Mesodermal cell (in vitro differentiated cells): ENCODE data around the gene SAMD3.
"Not testable (repeated sequence)": the region's sequence is repeated elsewhere in the genome, so short reads cannot be mapped to it uniquely, and the experiment has no call there.

ENCODE experiments used
- H3K27ac ChIP-seq: 2 replicates; pipeline ENCODE4 v1.7.0; 2013; ENCODE audit warnings: mild to moderate bottlenecking, low read depth, low read length, moderate library complexity; ENCODE audit not compliant: severe bottlenecking
- H3K36me3 ChIP-seq: 2 replicates; pipeline ENCODE4 v1.7.1; 2013; ENCODE audit warnings: mild to moderate bottlenecking, low read length, moderate library complexity; ENCODE audit not compliant: control insufficient read depth, insufficient read depth
- H3K4me1 ChIP-seq: one replicate; pipeline ENCODE4 v1.7.1; 2013; ENCODE audit warnings: mild to moderate bottlenecking, low read length; ENCODE audit not compliant: insufficient read depth, control insufficient read depth, poor library complexity, severe bottlenecking
- H3K4me3 ChIP-seq: 2 replicates; pipeline ENCODE4 v1.7.0; 2013; ENCODE audit warnings: low read length, control low read depth, mild to moderate bottlenecking; ENCODE audit not compliant: insufficient read depth, poor library complexity, severe bottlenecking; ENCODE audit errors: extremely low read depth
- H3K9me3 ChIP-seq: 2 replicates; pipeline ENCODE4 v1.7.1; 2013; ENCODE audit warnings: mild to moderate bottlenecking, low read length, moderate library complexity; ENCODE audit not compliant: control insufficient read depth
- WGBS, 2 experiments: methylation state at CpG; one replicate each; pipeline ENCODE4 v1.1.5; 2013; ENCODE audit warnings: missing lambda C conversion rate in 2 of 2; ENCODE audit not compliant: insufficient coverage in 2 of 2; 5-methylcytosine and 5-hydroxymethylcytosine counted together

SAMD3 gene

GRCh38 chr6:130156908-130157307, 65.8 kb downstream of the SAMD3 start:
- no peak overlapping the region for H3K4me3 ChIP-seq
- H3K4me1 ChIP-seq: no peaks in the 10 kb centered on the region
- no peaks in the 10 kb centered on the region for H3K36me3 ChIP-seq
- no peak overlapping the region for H3K27ac ChIP-seq
- WGBS, 2 experiments: no CpG with 5 or more reads among the region's 5 CpGs
- no peaks in the 10 kb centered on the region for H3K9me3 ChIP-seq

- Histone ChIP-seq H3K36me3 (no peaks in the 10 kb centered on the region), H3K27ac (no peak overlapping the region), H3K4me3 (no peak overlapping the region), H3K9me3 (no peaks in the 10 kb centered on the region), H3K4me1 (no peaks in the 10 kb centered on the region)
- WGBS, 2 experiments: 77 to 83% methylated on average over 3 to 5 of the region's 6 CpGs
Measured at GRCh38 chr6:130152908-130153510, 69.7 kb downstream of the SAMD3 start.

GRCh38 chr6:130150906-130151305, 71.8 kb downstream of the SAMD3 start:
- 80 to 85% methylated on average over 8 of the region's 8 CpGs for WGBS, 2 experiments
- H3K4me3 ChIP-seq: no peak overlapping the region
- H3K36me3 ChIP-seq: no peaks in the 10 kb centered on the region
- no peaks in the 10 kb centered on the region for H3K9me3 ChIP-seq
- no peak overlapping the region for H3K27ac ChIP-seq
- H3K4me1 ChIP-seq: no peaks in the 10 kb centered on the region

- 67 to 94% methylated on average over 1 to 2 of the region's 2 CpGs for WGBS, 2 experiments
Measured at GRCh38 chr6:130149016-130149415, 73.7 kb downstream of the SAMD3 start.

GRCh38 chr6:130148181-130148580, 74.6 kb downstream of the SAMD3 start:
- WGBS, 2 experiments: 81 to 98% methylated on average over 3 to 5 of the region's 7 CpGs

More at GRCh38 chr6:130149016-130149415, 73.7 kb downstream of the SAMD3 start:
- not testable (repeated sequence) for H3K4me3 ChIP-seq, H3K36me3 ChIP-seq, H3K27ac ChIP-seq, H3K4me1 ChIP-seq, H3K9me3 ChIP-seq

GRCh38 chr6:130147111-130147510, 75.6 kb downstream of the SAMD3 start:
- H3K27ac ChIP-seq: no peak overlapping the region
- H3K4me3 ChIP-seq: no peak overlapping the region
- H3K36me3 ChIP-seq: peaks cover 5% of the 10 kb centered on the region
- 89 to 100% methylated on average over 3 of the region's 3 CpGs for WGBS, 2 experiments
- no peaks in the 10 kb centered on the region for H3K9me3 ChIP-seq
- no peaks in the 10 kb centered on the region for H3K4me1 ChIP-seq

More at GRCh38 chr6:130148181-130148580, 74.6 kb downstream of the SAMD3 start:
- Histone ChIP-seq H3K9me3 (no peaks in the 10 kb centered on the region), H3K36me3 (no peaks in the 10 kb centered on the region), H3K4me3 (no peak overlapping the region), H3K27ac (no peak overlapping the region), H3K4me1 (no peaks in the 10 kb centered on the region)

DNA sequence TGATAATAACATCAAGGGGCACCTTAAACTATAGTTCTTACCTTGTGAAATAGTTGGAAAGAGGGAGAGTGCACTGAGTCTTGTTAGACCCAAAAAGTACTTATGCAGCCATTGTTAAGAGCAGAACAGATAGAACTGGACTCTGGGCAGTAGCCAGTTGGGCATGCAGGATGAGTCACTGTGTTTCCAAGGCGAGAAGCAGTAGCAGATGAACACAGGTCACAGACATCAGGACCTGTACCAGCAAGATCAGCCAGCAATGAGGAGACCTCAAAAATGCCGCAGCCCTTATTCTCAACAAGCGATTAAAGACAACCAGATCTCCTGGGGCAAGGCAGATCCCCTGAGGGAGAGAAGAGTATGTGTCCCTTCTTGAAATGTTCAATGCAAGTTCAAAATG, 79.0 kb downstream of the SAMD3 start:
- Histone ChIP-seq H3K4me1 (no peaks in the 10 kb centered on the region), H3K36me3 (peaks cover 13% of the 10 kb centered on the region), H3K4me3 (no peak overlapping the region), H3K27ac (no peak overlapping the region), H3K9me3 (no peaks in the 10 kb centered on the region)
- WGBS, 2 experiments: 77 to 89% methylated on average over 1 to 3 of the region's 3 CpGs

- Histone ChIP-seq H3K4me1 (no peaks in the 10 kb centered on the region), H3K36me3 (peaks cover 21% of the 10 kb centered on the region), H3K9me3 (no peaks in the 10 kb centered on the region), H3K4me3 (no peak overlapping the region), H3K27ac (no peak overlapping the region)
- no CpG with 5 or more reads among the region's 2 CpGs for WGBS, 2 experiments
Measured at GRCh38 chr6:130140084-130140483, 82.7 kb downstream of the SAMD3 start.

- Histone ChIP-seq H3K36me3 (peaks cover 21% of the 10 kb centered on the region), H3K27ac (no peak overlapping the region), H3K4me3 (no peak overlapping the region), H3K4me1 (no peaks in the 10 kb centered on the region), H3K9me3 (no peaks in the 10 kb centered on the region)
- WGBS, 2 experiments: no CpG with 5 or more reads among the region's 3 CpGs
Measured at GRCh38 chr6:130138909-130139242, 83.9 kb downstream of the SAMD3 start.

- Histone ChIP-seq H3K4me1 (no peaks in the 10 kb centered on the region), H3K9me3 (no peaks in the 10 kb centered on the region), H3K36me3 (peaks cover 24% of the 10 kb centered on the region), H3K27ac (no peak overlapping the region), H3K4me3 (no peak overlapping the region)
- WGBS, 2 experiments: 77 to 80% methylated on average over 5 to 6 of the region's 7 CpGs
Measured at GRCh38 chr6:130138116-130138908, 84.4 kb downstream of the SAMD3 start.

GRCh38 chr6:130136798-130137197, 86.0 kb downstream of the SAMD3 start:
- WGBS, 2 experiments: 83% methylated on average over 1 of the region's 2 CpGs; no CpG with 5 or more reads in 1 of the 2 experiments
- no peak overlapping the region for H3K27ac ChIP-seq

More at GRCh38 chr6:130136798-130137197, 86.0 kb downstream of the SAMD3 start:
- no peaks in the 10 kb centered on the region for H3K4me1 ChIP-seq
- no peak overlapping the region for H3K4me3 ChIP-seq
- H3K9me3 ChIP-seq: no peaks in the 10 kb centered on the region
- H3K36me3 ChIP-seq: peaks cover 20% of the 10 kb centered on the region
